Loucy (cell line): ENCODE results near the gene PIGC.

Experiments used
- H2AFZ ChIP-seq: fragments of 200-600 bp; sonication (generic); 2 replicates; pipeline ENCODE4 v1.6.0; 2016; ENCODE audit warnings: antibody characterized with exemption, mild to moderate bottlenecking, low read length, moderate library complexity
- H3F3A ChIP-seq: fragments of 200-600 bp; 2 replicates; pipeline ENCODE4 v1.6.0; 2016; ENCODE audit warnings: antibody characterized with exemption, low read depth, mild to moderate bottlenecking
- H3K27me3 ChIP-seq: fragments of 200-600 bp; sonication (generic); 2 replicates; pipeline ENCODE4 v1.6.1; 2014; ENCODE audit warnings: low read length, mild to moderate bottlenecking; ENCODE audit not compliant: insufficient read depth, poor library complexity, severe bottlenecking
- H3K36me3 ChIP-seq: fragments of 200-600 bp; sonication (generic); 2 replicates; pipeline ENCODE4 v1.6.1; 2016; ENCODE audit warnings: low read length; ENCODE audit not compliant: insufficient read depth
- H3K4me1 ChIP-seq: fragments of 200-600 bp; sonication (generic); 2 replicates; pipeline ENCODE4 v1.5.1; 2014; ENCODE audit warnings: low read length, mild to moderate bottlenecking; ENCODE audit not compliant: insufficient read depth, poor library complexity, severe bottlenecking
- H3K4me2 ChIP-seq: fragments of 200-600 bp; sonication (generic); 2 replicates; pipeline ENCODE4 v1.6.0; 2014; ENCODE audit warnings: antibody characterized with exemption, low read length, low read depth, mild to moderate bottlenecking; ENCODE audit not compliant: poor library complexity, severe bottlenecking
- H3K4me3 ChIP-seq: fragments of 200-600 bp; sonication (generic); 2 replicates; pipeline ENCODE4 v1.5.1; 2014; ENCODE audit warnings: low read length, mild to moderate bottlenecking, mixed read lengths; ENCODE audit not compliant: poor library complexity, severe bottlenecking
- H3K79me2 ChIP-seq: fragments of 200-600 bp; sonication (generic); 2 replicates; pipeline ENCODE4 v1.6.1; 2014; ENCODE audit warnings: low read length; ENCODE audit not compliant: insufficient read depth
- H3K9ac ChIP-seq: fragments of 200-600 bp; sonication (generic); 2 replicates; pipeline ENCODE4 v1.6.0; 2014; ENCODE audit warnings: mild to moderate bottlenecking, low read depth, low read length, moderate library complexity; ENCODE audit not compliant: poor library complexity, severe bottlenecking
- H3K9me2 ChIP-seq: fragments of 200-600 bp; sonication (generic); replicated peaks from 2 replicates; pipeline ENCODE4 v1.6.1; 2016; ENCODE audit warnings: low read depth, low read length, mixed read lengths
- H3K9me3 ChIP-seq: fragments of 200-600 bp; sonication (generic); 2 replicates; pipeline ENCODE4 v1.6.1; 2014; ENCODE audit warnings: mild to moderate bottlenecking, antibody characterized with exemption, low read length, low read depth; ENCODE audit not compliant: insufficient read depth
- H4K20me1 ChIP-seq: fragments of 200-600 bp; sonication (generic); 2 replicates; pipeline ENCODE4 v1.6.0; 2014; ENCODE audit warnings: antibody characterized with exemption, low read length, mild to moderate bottlenecking; ENCODE audit not compliant: insufficient read depth, poor library complexity, severe bottlenecking
- CTCF ChIP-seq: fragments of 200-600 bp; sonication (generic); conservative IDR thresholded peaks from 2 replicates; pipeline ENCODE4 v1.5.1; 2014; ENCODE audit warnings: mild to moderate bottlenecking, antibody characterized with exemption, low read length
- EZH2phosphoT487 ChIP-seq: fragments of 200-600 bp; IDR thresholded peaks from 2 replicates; pipeline ENCODE4 v1.6.1; 2018; ENCODE audit warnings: antibody characterized with exemption, mild to moderate bottlenecking, moderate library complexity, borderline replicate concordance

Gene PIGC

GRCh38 chr1:172404121-172404520 lies 39.7 kb downstream of the PIGC start:
- no peaks in the 10 kb centered on the region for H3F3A ChIP-seq
- no peaks in the 10 kb centered on the region for H3K9me3 ChIP-seq
- H3K27me3 ChIP-seq = no peaks in the 10 kb centered on the region
- no peak overlapping the region for H3K4me3 ChIP-seq
- H3K36me3 ChIP-seq = no peaks in the 10 kb centered on the region
- H2AFZ ChIP-seq = no peak overlapping the region
- H3K9ac ChIP-seq = no peak overlapping the region
- peaks cover 9% of the 10 kb centered on the region for H3K4me1 ChIP-seq
- H4K20me1 ChIP-seq = no peaks in the 10 kb centered on the region
- TF ChIP-seq EZH2phosphoT487 (no peak), CTCF (no peak)
- no peaks in the 10 kb centered on the region for H3K9me2 ChIP-seq
- no peaks in the 10 kb centered on the region for H3K79me2 ChIP-seq
- H3K4me2 ChIP-seq = no peak overlapping the region

- H4K20me1 ChIP-seq = no peaks in the 10 kb centered on the region
- H2AFZ ChIP-seq = no peak overlapping the region
- TF ChIP-seq EZH2phosphoT487 (no peak), CTCF (no peak)
- H3K36me3 ChIP-seq = no peaks in the 10 kb centered on the region
- no peak overlapping the region for H3K4me2 ChIP-seq
- no peak overlapping the region for H3K9ac ChIP-seq
- no peaks in the 10 kb centered on the region for H3K9me3 ChIP-seq
- no peaks in the 10 kb centered on the region for H3K79me2 ChIP-seq
- H3F3A ChIP-seq = no peaks in the 10 kb centered on the region
- peaks cover 19% of the 10 kb centered on the region for H3K4me1 ChIP-seq
- no peaks in the 10 kb centered on the region for H3K9me2 ChIP-seq
- no peak overlapping the region for H3K4me3 ChIP-seq
- no peaks in the 10 kb centered on the region for H3K27me3 ChIP-seq
Measured at GRCh38 chr1:172402878-172403569, 40.8 kb downstream of the PIGC start.

GRCh38 chr1:172401892-172402291 lies 42.0 kb downstream of the PIGC start:
- TF ChIP-seq CTCF (peak; percentile 54), EZH2phosphoT487 (no peak)
- H3F3A ChIP-seq = no peaks in the 10 kb centered on the region
- H2AFZ ChIP-seq = no peak overlapping the region
- H3K4me2 ChIP-seq = no peak overlapping the region
- H4K20me1 ChIP-seq = no peaks in the 10 kb centered on the region
- no peaks in the 10 kb centered on the region for H3K9me2 ChIP-seq
- H3K9me3 ChIP-seq = no peaks in the 10 kb centered on the region
- H3K4me1 ChIP-seq = peaks cover 20% of the 10 kb centered on the region
- no peaks in the 10 kb centered on the region for H3K79me2 ChIP-seq
- no peak overlapping the region for H3K4me3 ChIP-seq
- no peak overlapping the region for H3K9ac ChIP-seq
- H3K36me3 ChIP-seq = no peaks in the 10 kb centered on the region
- H3K27me3 ChIP-seq = no peaks in the 10 kb centered on the region
